ENCODE data around the gene DENND2A.

The DENND2A gene

DNA sequence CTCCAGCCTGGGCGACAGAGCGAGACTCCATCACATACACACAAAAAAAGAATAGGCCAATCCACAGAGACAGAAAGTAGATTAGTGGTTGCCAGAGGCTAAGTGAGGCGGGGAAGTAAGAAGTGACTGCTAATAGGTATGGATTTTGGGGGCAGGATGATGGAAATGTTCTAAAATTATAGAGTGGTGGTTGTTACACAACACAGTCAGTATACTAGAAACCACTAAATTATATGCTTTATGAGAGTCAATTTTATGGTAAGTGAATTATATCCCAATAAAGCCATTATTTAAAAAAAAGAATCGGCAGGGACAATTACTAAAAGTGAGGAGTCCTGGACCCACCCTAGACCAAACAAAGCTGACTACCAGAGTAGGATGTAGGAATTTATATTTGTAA, 24.3 kb downstream of the DENND2A start:
- Histone ChIP-seq H3K27me3 (no peaks in the 10 kb centered on the region), H3K27ac (no peak overlapping the region), H3K4me1 (ENCODE audit: control insufficient read depth in 1 of 2, insufficient read depth in 1 of 2, low read depth in 1 of 2, low read length in 1 of 2) (no peaks in the 10 kb centered on the region), H3K4me3 (ENCODE audit: low read depth in 1 of 2, low read length in 1 of 2) (no peak overlapping the region), H3K9me3 (no peaks in the 10 kb centered on the region), H3K36me3 (no peaks in the 10 kb centered on the region)
- TF ChIP-seq, protein P1, sequence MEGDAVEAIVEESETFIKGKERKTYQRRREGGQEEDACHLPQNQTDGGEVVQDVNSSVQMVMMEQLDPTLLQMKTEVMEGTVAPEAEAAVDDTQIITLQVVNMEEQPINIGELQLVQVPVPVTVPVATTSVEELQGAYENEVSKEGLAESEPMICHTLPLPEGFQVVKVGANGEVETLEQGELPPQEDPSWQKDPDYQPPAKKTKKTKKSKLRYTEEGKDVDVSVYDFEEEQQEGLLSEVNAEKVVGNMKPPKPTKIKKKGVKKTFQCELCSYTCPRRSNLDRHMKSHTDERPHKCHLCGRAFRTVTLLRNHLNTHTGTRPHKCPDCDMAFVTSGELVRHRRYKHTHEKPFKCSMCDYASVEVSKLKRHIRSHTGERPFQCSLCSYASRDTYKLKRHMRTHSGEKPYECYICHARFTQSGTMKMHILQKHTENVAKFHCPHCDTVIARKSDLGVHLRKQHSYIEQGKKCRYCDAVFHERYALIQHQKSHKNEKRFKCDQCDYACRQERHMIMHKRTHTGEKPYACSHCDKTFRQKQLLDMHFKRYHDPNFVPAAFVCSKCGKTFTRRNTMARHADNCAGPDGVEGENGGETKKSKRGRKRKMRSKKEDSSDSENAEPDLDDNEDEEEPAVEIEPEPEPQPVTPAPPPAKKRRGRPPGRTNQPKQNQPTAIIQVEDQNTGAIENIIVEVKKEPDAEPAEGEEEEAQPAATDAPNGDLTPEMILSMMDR (IDR thresholded peaks at IDR 0.05), result no peak

DNA sequence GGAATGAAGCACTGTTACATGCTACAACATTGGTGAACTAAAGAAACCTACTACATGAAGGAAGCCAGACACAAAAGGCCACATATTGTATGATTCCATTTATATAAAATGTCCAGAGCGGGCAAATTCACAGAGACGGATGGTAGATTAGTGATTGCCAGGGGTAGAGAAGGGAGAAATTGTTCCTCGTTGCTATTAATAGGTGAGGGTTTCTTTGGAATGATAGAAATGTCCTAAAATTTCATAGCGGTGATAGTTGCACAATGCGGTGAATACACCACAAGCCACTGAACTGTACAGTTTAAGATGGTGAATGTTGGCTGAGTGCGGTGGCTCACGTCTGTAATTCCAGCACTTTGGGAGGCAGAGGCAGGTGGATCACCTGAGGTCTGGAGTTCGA, 29.0 kb downstream of the DENND2A start:
- Histone ChIP-seq H3K9me3 (no peaks in the 10 kb centered on the region), H3K27ac (no peak overlapping the region), H3K36me3 (no peaks in the 10 kb centered on the region), H3K4me1 (ENCODE audit: control insufficient read depth in 1 of 2, insufficient read depth in 1 of 2, low read depth in 1 of 2, low read length in 1 of 2) (no peaks in the 10 kb centered on the region), H3K27me3 (peaks cover 4% of the 10 kb centered on the region), H3K4me3 (ENCODE audit: low read depth in 1 of 2, low read length in 1 of 2) (no peak overlapping the region)
- TF ChIP-seq, protein P1 (IDR thresholded peaks at IDR 0.05), result no peak

- peaks cover 4% of the 10 kb centered on the region for H3K27me3 ChIP-seq
- no peak overlapping the region for H3K4me3 ChIP-seq (ENCODE audit: low read depth in 1 of 2, low read length in 1 of 2)
- TF ChIP-seq, protein P1 (IDR thresholded peaks at IDR 0.05), result no peak
- no peaks in the 10 kb centered on the region for H3K4me1 ChIP-seq (ENCODE audit: control insufficient read depth in 1 of 2, insufficient read depth in 1 of 2, low read depth in 1 of 2, low read length in 1 of 2)
- H3K27ac ChIP-seq, result no peak overlapping the region
- no peaks in the 10 kb centered on the region for H3K9me3 ChIP-seq
- no peaks in the 10 kb centered on the region for H3K36me3 ChIP-seq
These were observed 30.1 kb downstream of the DENND2A start for GRCh38 chr7:140610204-140611165.

DNA sequence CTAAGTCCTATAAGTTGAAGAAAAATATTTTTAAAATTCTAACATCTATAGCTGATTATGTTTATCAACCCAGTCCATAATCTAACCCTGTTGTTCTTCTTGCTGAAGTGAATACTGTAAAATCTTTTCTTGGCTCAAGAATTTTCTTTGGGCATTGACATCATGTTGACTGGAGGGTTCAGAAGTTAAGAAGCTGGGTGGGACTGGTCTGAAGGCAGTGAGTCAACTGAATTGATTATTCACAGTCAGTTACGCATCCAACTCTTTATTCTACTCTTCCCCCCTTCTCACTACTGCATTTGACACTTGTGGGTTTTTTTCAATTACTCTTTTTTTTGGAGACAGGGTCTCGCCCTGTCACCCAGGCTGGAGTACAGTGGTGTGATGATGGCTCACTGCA, 31.0 kb downstream of the DENND2A start:
- no peaks in the 10 kb centered on the region for H3K4me1 ChIP-seq (ENCODE audit: control insufficient read depth in 1 of 2, insufficient read depth in 1 of 2, low read depth in 1 of 2, low read length in 1 of 2)
- no peaks in the 10 kb centered on the region for H3K36me3 ChIP-seq
- H3K4me3 ChIP-seq (ENCODE audit: low read depth in 1 of 2, low read length in 1 of 2), result no peak overlapping the region
- TF ChIP-seq, protein P1 (IDR thresholded peaks at IDR 0.05), result no peak
- peaks cover 4% of the 10 kb centered on the region for H3K27me3 ChIP-seq
- no peak overlapping the region for H3K27ac ChIP-seq
- H3K9me3 ChIP-seq, result no peaks in the 10 kb centered on the region

DNA sequence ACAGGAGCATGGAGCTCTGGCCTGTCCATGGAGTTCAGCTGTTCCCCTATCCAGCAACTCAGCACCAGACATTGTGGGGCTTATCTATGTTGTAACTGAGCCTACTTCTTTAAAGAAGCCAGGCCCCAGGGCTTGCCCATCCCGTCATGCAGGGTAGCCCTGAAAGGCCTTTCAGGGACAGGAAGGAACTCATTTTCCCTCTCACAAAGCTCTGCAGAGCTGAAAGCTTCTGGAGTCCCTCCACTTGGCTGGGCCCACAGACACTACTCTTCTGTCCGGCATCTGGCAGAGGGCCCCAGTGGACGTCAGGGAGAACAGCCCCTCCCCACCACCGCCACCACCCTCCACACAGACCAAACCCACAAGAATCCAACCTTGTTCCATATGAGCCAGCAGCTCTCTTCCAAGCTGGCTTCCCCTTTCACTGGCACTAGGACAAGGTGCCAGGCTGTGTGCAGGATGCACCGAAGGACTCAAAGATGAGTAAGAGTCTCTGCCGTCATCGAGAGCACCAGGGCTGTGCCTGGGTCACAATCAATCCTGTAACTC, 33.1 kb downstream of the DENND2A start:
- no peak overlapping the region for H3K27ac ChIP-seq

More for the DNA sequence above, 33.1 kb downstream of the DENND2A start:
- Histone ChIP-seq H3K36me3 (no peaks in the 10 kb centered on the region), H3K27me3 (peaks cover 4% of the 10 kb centered on the region), H3K9me3 (no peaks in the 10 kb centered on the region), H3K4me3 (ENCODE audit: low read depth in 1 of 2, low read length in 1 of 2) (no peak overlapping the region), H3K4me1 (ENCODE audit: control insufficient read depth in 1 of 2, insufficient read depth in 1 of 2, low read depth in 1 of 2, low read length in 1 of 2) (peaks cover 0 to 6% of the 10 kb centered on the region in 2 experiments)
- TF ChIP-seq, protein P1 (IDR thresholded peaks at IDR 0.05), result no peak
